Stimulated activated CD4-positive, alpha-beta T cell treated with anti-CD3 and anti-CD28 coated beads, Interleukin-12 subunit alpha, Interleukin-12 subunit beta, amount 100 ng/mL, for 4 hours (primary cell): Measurements from ENCODE around the gene CADPS2.

Experiments used
- DNase-seq: peaks from one replicate; pipeline ENCODE4 v3.0.0-alpha.2; 2020

The CADPS2 gene

DNA sequence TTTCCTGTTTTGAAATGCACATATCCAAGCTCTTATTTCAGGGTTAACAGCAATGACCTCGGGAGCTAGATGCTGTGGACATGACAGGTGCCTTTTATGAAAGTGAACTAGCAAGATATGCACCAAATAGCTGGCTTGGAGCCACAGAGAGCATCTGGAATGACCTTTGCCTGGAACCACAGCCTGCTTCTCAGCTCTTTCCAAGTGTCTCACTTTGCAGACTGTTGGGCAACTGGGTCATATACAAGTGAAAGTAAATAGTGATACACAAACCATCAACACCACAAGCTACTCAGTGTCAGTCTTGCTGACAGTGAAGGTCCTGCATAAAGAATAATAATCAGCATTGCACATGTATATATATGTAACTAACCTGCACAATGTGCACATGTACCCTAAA lies 370.9 kb downstream of the CADPS2 start:
- DNase-seq, result no peak

DNA sequence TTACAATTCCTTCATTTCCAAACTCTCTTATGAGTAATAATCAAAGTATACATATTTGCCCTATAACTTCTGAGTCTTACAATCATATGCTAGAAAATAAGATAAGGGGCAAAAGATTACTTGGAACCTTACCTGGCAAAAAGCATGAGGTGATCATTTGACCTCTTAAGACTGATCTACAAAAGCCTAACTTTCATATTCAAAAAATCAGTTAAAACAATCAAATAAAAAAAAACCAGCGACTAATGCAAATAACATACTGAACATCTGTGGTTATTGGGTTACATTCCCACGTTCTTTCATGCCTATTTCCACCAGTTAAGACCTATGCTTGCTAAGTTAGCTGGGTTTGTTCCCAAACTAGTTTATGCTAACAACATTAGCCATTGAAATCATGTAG lies 375.0 kb downstream of the CADPS2 start:
- DNase-seq, result no peak

DNA sequence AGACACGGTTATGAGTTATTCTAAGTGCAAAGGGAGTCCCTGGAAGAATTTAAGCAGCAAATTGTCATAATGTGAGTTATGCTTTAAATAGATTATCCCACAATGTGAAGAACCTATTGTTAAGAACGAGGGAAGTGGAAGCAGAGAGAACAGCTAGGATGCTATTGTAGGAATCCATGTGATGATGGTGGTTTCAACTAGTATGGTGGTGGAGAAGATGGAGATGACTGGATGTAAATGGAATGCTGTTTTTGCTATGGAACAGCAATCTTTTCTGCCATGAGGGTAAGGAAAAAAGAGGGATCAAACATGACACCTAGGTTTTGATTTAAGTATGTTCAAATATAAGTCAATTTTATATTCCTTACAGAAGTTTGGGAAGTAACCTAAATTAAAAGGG lies 378.7 kb downstream of the CADPS2 start:
- DNase-seq, result no peak

DNA sequence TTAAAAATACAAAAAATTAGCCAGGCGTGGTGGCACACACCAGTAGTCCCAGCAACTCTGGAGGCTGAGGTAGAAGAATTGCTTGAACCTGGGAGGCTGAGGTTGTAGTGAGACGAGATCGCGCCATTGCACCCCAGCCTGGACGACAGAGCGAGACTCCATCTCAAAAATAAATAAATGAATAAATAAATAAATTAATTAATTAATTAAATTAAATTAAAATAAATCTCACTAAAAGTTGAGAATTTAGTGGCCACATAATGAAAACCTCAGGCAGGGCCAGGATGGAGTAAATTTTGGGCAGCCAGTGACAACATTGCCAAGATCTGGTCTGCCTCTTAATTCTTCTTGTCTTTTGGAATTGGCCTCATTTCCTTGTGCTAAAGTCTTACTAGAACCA lies 394.3 kb downstream of the CADPS2 start:
- DNase-seq, result no peak

DNA sequence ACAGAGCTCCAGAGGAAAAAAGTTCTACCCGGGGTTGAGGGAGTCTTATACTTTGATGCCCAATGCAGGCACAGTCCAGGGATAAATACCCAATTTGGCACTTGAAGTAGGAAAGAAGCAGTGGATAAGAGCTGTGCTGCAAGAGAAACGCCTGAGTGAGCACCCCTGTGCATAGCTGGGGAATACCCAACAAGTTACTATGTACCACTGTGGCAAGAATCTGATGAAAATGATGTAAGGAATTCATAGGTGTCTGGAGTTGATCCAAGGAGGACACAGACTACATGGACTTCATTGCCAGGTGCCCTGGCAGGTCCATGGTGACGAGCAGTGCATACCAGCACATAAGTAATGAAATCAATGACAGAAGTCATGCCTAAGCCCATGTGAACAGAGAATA lies 398.0 kb downstream of the CADPS2 start:
- no peak for DNase-seq

DNA sequence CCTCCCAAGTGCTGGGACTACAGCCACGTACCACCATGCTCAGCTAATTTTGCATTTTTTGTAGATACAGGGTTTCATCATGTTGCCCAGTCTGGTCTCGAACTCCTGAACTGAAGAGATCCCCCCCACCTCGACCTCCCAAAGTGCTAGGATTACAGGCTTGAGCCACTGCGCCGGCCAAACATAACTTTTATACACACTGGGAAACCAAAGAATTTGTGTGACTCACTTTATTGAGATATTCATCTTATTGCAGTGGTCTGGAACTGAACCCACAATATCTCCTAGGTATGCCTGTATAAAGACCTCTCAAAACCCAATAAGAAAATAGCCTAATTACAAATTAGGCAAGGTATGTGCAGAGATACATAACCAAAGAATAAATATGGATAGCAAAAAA lies 399.1 kb downstream of the CADPS2 start:
- no peak for DNase-seq

DNA sequence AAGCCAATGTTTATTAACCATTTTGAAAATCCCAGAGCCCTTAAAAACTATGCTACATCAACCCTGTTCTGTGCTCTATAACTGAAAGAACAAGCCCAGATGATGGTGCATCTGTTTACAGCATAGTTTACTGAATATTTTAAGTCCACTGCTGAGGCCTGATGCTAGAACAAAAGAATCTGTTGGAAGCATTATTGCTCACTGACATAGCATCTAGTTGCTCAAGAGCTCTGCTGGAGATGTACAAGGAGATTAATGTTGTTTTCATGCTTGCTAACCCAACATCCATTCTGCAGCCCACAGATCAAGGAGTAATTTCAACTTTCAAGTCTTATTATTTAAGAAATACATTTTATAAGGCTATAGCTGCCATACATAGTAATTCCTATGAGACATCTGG lies 400.4 kb downstream of the CADPS2 start:
- no peak for DNase-seq

DNA sequence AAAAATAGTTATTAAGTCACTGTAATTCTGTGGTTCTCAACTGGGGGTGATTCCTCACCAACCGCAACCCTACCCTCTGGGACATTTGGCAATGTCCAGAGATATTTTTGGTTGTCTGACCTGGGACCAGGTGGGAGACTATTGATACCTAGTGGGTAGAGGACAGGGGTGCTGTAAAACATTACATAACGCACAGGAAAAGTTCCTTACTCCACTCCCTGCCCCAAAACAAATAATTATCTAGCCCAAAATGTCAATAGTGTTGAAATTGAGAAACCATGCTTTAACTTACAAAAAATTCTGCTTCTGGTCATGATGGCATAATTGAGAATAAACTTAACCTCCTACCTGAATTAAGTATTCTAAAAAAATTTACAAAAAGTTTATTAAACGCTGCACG lies 404.0 kb downstream of the CADPS2 start:
- DNase-seq, result no peak

DNA sequence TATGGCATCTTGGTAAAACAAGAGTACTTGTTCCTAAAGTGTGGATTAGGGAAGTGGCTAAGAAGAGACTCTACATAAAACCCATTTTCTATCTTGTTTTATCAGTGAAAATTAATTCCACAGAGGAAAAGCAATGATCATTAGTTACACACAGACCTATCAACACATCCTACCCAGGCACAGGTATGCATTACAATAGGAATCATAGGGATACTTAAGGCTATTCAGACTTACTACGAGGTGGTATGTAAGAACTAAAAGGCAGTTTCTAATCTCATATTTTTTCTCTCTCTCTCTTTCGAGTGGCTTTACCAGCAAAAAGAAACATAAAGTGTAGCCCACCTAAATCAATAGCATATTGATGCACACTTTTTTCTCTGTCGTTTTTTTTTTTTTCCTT lies 415.4 kb downstream of the CADPS2 start:
- DNase-seq, result no peak

DNA sequence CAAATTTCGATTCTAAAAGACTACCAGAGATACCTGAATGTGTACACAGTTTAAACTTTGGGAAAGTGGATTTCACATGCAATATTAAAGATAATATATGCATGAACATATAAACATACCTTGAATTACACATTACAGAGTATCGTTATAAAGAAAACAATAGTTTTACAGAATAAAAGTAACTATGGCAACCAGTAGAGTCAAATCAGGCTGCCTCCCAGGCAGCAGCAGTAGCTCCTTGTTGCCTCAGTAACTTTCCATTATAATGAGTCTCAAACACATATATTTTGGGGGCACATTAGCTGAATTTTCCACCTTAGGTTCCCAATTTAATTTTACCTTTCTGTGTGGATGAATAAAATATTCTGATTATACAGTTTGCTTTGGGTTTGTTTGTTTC lies 417.3 kb downstream of the CADPS2 start:
- no peak for DNase-seq

DNA sequence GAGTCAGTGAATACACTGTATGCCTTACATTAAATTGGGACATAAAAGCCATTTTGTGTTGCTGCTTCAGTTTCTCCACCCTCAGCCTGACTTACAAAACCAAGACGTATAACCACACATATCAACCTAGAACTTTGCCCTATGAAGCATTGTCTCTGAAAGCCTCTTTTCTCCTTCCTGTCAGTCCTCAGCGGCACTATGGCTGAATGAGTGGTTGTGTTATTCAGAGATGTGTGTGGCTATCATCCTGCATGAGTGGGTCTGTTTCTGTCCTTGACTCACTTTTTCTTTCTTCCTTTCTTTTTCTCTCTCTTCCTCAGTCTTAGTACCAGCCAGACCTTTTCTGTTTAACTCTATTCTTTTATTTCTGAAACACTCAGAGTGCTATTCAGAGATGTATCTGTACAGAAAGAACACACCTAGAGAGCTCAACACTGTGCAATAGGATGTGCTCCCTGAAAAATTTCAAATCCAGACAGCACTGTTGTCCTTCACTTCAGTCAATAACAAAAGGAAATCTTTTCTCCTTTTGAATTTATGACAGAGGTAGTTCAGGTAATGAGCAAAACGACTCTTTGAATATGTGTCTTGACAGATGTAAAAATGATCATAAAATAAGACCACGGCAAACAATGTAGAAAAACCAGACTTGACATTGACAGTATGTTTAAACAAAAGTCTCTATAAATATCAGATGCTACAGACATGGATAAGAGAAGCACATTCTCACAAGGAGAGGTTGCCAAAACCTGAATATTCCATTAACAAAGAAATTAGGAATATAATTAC lies 418.4 kb downstream of the CADPS2 start:
- DNase-seq, result no peak

DNA sequence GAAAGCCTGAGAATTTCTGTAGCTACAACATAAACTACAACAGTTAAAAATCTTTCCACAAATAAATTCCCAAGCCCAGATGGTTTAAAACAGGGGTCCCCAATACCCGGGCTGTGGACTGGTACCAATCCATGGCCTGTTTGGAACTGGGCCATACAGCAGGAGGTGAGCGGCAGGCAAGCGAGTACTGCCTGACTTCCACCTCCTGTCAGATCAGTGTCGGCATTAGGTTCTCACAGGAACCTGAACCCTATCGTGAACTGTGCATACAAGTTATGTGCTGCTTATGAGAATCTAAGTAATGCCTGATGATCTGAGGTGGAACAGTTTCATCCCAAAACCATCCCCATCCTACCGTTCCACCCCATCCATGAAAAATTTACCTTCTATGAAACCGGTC lies 421.0 kb downstream of the CADPS2 start:
- no peak for DNase-seq

DNA sequence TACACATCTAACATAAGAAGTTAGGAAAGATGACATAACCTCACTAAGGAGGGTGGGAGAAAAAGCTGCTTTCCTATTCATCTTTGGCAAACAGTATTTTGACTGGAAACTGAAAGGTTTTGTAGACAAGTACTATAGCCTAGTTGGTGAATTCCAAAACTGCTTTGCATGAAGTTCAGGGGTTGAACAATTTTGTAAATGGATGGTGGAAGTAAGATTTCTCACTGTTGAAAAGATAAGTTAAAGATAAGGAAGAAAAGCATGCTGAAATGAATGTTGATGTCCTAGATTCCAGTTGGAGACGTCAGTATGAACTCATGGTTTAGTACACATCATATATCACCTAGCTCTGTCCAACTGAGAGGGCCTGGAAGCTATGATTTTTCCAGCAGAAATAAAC lies 422.6 kb downstream of the CADPS2 start:
- DNase-seq, result no peak

DNA sequence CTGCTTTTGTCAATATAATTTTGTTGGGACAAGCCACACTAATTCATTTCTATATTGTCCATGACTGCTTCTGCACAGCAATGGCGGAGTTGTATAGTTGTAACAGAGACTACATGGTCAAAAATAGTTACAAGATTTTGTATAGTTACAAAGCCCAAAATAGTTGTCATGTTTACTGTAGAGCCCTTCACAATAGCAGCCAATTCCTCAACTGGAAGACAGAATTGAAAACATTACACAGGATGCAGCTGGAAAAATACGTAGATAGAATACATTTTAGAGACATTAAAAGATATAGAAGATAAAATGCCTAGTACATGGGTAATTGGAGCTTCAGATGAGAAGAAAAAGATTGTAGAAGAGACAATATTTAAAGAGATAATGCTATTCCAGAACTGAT lies 425.3 kb downstream of the CADPS2 start:
- no peak for DNase-seq

DNA sequence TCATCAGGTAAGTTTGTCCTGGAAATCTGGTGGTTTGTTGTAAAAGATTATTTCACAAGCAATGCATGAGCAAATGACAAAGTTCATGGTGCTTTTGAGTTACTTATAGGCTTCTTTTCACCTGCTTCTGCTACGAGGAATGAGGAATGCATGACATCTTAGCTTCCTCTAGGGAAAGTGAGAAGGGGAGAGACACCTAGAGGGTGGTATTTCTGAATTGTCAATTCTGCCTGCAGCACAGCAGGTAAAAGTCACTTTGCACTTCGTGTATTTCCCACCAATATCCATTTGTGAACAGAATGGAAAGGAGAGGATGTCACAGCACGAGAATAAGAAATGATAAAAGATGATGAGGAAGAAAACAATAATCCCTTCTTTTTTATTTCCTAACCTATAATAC lies 428.3 kb downstream of the CADPS2 start:
- DNase-seq, result no peak

DNA sequence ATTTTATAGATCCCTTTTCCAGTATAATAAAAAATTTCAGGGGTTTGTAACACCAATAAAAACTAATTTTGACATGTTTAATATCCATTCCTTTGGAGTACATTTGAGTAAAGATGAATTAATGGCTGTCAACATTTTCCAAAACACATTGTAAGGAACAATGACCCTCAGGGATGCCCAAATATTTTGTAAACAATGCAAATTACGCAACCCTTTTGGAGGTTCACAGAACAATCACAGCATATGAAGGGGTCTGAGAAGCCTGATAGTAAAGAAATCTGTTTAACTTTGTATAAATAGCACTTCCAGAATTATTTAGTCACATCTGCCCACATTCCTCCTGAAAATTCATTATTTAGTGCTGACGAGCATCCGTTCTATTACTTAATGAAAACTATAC lies 428.9 kb downstream of the CADPS2 start:
- DNase-seq, result no peak

DNA sequence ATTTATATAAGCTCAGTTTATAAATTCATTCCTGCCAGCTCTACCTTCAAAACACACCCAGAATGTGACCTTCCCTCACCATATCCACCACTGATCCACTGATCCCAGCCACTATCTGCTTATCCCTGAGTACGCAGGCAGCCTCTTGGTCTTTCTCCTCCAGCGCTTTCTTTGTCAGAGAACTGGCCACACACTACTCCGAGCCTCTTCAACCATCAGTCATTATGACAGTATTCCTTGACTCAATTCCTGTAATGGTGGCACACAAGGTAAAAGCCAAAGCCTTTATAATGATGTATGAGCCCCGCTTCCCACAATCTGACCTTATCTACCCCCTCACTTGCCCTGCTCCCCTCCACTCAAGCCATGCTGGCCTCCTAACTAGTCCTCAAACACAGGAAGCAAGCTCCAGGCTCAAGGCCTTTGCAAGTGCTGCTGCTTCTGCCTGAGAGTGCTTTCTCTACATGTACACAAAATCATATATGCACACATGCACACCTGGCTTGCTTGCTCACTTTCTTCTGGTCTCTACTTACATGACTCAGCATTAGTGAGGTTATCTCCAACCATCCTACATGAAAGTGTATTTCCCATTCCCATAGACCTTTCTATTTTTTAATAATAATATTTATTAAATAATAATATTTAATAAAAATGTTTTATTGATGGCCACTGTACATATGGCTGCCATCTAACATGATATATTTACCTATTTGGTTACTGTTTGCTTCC lies 431.3 kb downstream of the CADPS2 start:
- no peak for DNase-seq

DNA sequence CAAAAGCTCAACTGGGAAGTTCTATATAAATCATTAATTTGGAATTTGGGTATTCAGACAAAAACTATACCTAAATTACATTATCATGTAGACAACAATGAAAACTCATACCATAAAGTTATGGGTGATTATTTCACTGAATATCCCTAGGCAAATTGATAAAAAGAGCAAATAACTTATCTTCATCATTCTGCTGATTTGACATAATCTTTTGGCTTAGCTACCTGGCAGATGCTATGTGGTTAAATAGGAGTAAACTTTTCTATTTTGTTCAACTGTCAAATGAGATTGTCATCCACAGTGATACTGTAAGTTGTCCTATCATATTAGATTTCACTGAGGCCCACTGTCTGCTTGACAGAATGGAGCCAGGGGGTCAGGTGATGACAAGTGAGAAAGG lies 432.8 kb downstream of the CADPS2 start:
- no peak for DNase-seq

DNA sequence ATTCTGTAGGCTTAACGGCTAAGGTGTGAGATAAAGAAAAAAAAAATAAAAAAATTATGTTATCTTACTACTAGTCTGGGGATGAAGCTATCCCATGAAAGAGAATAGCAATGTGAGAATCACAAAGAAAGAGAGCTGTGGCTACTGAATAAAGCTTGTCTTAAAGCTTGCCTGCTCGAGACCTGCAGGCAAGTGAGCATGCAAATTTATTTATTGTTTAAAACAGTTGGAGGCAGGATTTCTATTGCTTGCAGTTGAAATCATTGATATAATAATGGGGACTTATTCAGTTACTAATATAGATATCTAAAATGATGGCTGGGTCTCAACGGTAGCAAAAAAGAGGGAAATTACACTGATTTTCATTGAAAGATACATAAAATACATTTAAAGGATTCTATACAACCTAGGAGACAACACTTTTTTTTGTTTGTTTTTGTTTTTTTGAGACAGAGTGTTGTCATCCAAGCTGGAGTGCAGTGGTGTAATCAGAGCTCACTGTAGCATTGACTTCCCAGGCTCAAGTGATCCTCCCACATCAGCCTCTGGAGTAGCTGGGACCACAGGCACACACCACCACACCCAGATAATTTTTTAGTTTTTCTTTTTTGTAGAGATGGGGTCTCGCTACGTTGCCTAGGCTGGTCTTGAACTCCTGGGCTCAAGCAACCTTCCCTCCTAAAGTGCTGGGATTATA lies 437.2 kb downstream of the CADPS2 start:
- DNase-seq, result no peak

DNA sequence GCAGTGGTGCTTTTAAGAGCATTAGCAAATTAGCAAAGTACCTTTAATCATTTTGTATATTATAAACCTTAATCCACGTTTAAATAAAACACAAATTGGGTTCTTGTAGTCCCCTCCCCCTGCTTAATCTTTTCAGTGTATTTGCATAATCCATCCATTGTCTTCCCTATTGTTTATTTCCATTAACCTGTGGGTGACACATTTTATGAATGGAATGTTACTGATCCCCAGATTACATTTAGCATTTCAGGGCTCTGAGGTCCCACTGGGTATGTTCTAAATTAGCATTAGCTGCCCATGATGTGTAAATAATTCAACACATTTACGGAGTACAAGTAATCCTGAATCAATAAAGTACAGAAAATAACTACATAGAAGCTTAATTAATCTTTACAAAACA lies 443.3 kb downstream of the CADPS2 start:
- DNase-seq, result no peak

DNA sequence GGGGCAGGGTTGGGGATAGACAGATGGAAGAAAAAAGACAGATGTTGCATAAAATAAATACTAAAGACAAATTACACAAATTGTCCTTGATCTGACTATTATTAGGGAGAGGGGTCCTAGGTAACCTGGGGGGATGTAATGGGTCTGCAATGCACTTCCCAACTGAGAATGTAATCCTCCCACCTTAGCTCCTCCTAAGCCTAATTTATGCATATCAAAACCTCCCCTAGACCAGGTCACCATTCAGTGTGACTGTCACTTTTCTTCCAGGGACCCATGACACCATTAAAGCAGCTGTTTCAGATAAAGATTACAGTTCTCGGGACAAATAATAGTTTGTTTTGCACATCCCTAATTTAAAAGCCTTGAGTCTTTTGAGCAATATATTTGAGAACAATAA lies 447.8 kb downstream of the CADPS2 start:
- no peak for DNase-seq

DNA sequence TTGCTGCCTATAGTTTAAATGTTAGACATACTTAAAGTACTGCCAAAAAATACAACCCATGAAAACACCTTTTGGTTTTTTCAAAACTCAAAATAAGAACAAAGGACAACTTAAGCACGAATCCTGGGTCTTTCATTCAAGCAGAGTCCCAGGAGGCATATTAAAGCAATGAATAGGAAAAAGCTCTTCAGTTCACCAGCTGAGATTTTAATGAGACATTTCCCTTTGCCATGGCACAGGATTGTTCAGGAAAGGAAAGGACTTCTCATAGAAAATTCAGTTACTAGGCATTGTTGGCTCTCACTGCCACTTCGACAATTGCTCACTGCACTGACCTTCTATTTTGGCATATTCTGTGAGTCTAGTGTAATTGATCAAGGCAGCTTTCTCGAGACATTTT lies 448.3 kb downstream of the CADPS2 start:
- DNase-seq, result no peak

DNA sequence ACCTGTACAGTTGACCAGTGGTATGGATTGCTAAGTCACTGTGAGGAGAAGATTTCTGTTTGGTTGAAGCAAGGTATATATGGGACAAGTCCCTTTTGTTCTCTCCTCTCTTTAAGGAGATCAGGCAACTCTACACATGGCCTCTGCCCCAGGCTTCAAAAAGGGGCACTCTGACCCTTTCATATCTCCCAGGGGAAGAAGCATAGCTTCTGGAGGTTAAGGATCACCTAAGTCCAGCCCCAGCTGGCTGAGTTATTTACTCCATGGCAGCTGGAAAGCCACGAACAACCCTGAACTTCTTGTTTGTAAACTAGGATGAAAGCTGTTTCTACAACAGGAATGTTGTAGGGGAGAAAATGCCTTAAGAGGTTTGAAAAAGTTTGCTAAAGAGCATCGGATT lies 452.5 kb downstream of the CADPS2 start:
- no peak for DNase-seq

DNA sequence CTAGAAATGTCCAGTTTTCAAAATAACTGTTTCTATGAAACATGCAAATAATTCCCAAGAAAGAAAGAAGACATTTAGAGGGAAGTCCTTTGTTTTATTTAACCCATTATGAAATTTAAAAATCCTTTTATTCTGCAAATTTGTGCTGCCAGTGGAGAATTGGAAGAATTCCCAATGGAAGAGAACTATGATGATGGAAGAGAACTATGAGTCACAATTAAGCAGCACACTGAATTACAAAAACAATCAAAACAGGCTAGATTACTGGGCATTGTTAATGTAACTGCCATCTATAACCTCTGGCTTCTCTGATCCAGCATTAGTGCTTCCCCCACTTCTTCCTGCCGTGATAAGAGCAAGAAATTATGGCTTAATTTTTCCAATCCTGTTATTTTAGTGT lies 455.6 kb downstream of the CADPS2 start:
- DNase-seq, result no peak
